Measurements from ENCODE around the gene ZNF154.

DNA sequence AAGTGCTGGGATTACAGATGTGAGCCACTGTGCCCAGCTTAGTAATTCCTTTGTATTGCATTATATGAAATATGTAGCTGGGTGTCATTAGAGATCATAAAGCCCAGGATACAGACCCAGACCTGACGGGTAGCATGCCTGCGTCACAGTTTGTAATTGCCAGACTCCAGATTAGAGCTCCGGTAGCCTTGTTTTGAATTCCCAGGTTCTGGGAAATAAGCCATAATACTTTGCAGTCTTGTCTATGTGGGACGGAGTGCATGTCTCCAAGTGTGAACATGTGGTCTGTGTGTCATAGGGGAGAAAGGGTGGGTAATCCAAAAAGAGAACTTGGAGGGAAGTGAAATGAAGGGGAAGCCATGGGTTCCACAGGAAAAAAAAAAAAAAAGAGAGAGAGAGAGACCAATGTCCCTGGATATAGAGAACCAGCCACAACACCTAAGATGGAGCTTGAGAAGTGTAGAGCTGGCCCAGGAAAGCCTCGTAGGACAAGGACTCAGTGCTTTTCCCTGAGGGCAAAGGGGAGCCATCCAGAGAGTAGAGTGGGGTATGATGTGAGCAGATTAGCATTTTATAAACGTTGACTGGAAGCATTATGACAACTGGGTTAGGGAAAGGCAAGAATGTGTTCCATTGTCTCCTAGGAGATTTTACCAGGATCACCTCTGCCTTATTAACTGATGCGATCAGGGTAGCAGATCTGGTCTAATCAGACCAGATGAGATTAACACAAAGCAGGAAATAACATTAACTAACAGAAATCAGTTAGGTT, 37.7 kb downstream of the ZNF154 start:
- TF ChIP-seq POLR2AphosphoS5 (IDR thresholded peaks at IDR 0.05; ENCODE audit: low read depth) (no peak), ZNF114 (CRISPR knock-in tag; IDR thresholded peaks at IDR 0.05) (no peak), ZNF331 (CRISPR knock-in tag; IDR thresholded peaks at IDR 0.05; ENCODE audit: low read depth) (no peak), EZH2 (IDR thresholded peaks at IDR 0.05; ENCODE audit: low read depth, unreplicated experiment) (no peak), CREB1 (CRISPR knock-in tag; IDR thresholded peaks at IDR 0.05; ENCODE audit: low read depth) (no peak)
- TF ChIP-seq, protein P1, sequence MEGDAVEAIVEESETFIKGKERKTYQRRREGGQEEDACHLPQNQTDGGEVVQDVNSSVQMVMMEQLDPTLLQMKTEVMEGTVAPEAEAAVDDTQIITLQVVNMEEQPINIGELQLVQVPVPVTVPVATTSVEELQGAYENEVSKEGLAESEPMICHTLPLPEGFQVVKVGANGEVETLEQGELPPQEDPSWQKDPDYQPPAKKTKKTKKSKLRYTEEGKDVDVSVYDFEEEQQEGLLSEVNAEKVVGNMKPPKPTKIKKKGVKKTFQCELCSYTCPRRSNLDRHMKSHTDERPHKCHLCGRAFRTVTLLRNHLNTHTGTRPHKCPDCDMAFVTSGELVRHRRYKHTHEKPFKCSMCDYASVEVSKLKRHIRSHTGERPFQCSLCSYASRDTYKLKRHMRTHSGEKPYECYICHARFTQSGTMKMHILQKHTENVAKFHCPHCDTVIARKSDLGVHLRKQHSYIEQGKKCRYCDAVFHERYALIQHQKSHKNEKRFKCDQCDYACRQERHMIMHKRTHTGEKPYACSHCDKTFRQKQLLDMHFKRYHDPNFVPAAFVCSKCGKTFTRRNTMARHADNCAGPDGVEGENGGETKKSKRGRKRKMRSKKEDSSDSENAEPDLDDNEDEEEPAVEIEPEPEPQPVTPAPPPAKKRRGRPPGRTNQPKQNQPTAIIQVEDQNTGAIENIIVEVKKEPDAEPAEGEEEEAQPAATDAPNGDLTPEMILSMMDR (conservative IDR thresholded peaks at IDR 0.05; ENCODE audit: low read depth in 2 of 2) = no peak

All from GM23338 (cell line).